ENCODE measurements around the gene GAP43.

- no peak for TF ChIP-seq EZH2 (IDR thresholded peaks at IDR 0.05; ENCODE audit: borderline replicate concordance, low read depth, low read length, severe bottlenecking)
- TF ChIP-seq CTCF (IDR thresholded peaks at IDR 0.05; ENCODE audit: borderline replicate concordance, extremely low read depth, low read length, poor library complexity, severe bottlenecking) = no peak
Observed at GRCh38 chr3:115683773-115684172, 60.5 kb downstream of the GAP43 start.
